A549 (cell line): ENCODE data around the gene GAREM1. TPM values are rescaled to one million over a fixed set of nuclear protein-coding genes. Genes with fewer than 3 reads are reported as not detected.

Experiments
- ATAC-seq, 2 experiments: fragments of 200-7000 bp in 1 of 2; fragments of >200 bp in 1 of 2; cut with Nextera tagmentation in 1 of 2; cut with Tn5 transposase in 1 of 2; 3 replicates each; pipeline versions ENCODE4 v1.8.0 to v1.9.1; 2018 to 2020; ENCODE audit warnings: mild to moderate bottlenecking in 1 of 2, moderate library complexity in 1 of 2
- CTCF ChIA-PET: fragments of 300-600 bp; sonication (Branson Sonifier 250); formaldehyde crosslinking; extraction: SDS; loops from one replicate; lab custom pipeline; 2021; ENCODE audit warnings: antibody characterized with exemption, inconsistent platforms; lab: Yijun Ruan, JAX
- POLR2A ChIA-PET: fragments of 350-600 bp; formaldehyde crosslinking; extraction: SDS; loops from one replicate; lab custom pipeline; 2021; ENCODE audit warnings: antibody characterized with exemption, inconsistent platforms; lab: Yijun Ruan, JAX
- DNase-seq, 2 experiments: peaks; one replicate each; pipeline versions ENCODE4 v3.0.0 to v3.0.0-alpha.2; 2011 to 2016; ENCODE audit warnings: low read depth in 1 of 2, low spot score in 1 of 2
- FAIRE-seq: peaks from 2 replicates; lab custom pipeline; 2011; peaks lifted over from hg19 to GRCh38; lab: Jason Lieb, UNC
- H3K27ac ChIP-seq, 2 experiments: fragments of >200 bp; sonication (Bioruptor Twin); formaldehyde crosslinking; 3 replicates each; pipeline ENCODE4 v1.5.1; 2016 to 2017
- H3K4me1 ChIP-seq: fragments of >200 bp; sonication (Bioruptor Twin); formaldehyde crosslinking; 3 replicates; pipeline ENCODE4 v1.6.1; 2016
- H3K4me2 ChIP-seq: fragments of >200 bp; sonication (Bioruptor Twin); formaldehyde crosslinking; 3 replicates; pipeline ENCODE4 v1.6.1; 2016
- H3K4me3 ChIP-seq: fragments of >200 bp; sonication (Bioruptor Twin); formaldehyde crosslinking; 3 replicates; pipeline ENCODE4 v1.5.1; 2016
- H3K9me3 ChIP-seq: fragments of >200 bp; sonication (Bioruptor Twin); formaldehyde crosslinking; 3 replicates; pipeline ENCODE4 v1.6.1; 2016
- BCL3 ChIP-seq: fragments of >200 bp; sonication (Bioruptor Twin); formaldehyde crosslinking; IDR thresholded peaks from 3 replicates; pipeline ENCODE4 v1.6.1; 2016
- BHLHE40 ChIP-seq: IDR thresholded peaks from 2 replicates; pipeline ENCODE4 v1.6.1; 2012; ENCODE audit warnings: low read depth, low read length, inconsistent platforms
- CBX2 ChIP-seq: fragments of 200-600 bp; sonication (generic); IDR thresholded peaks from 2 replicates; pipeline ENCODE4 v1.6.1; 2016; ENCODE audit warnings: low read depth, mild to moderate bottlenecking, borderline replicate concordance
- CEBPB ChIP-seq, 2 experiments: fragments of >200 bp in 1 of 2; sonication (Bioruptor Twin) in 1 of 2; formaldehyde crosslinking in 1 of 2; IDR thresholded peaks; 2 replicates each; pipeline ENCODE4 v1.6.1; 2012 to 2016
- EHF ChIP-seq: fragments of 250-450 bp; sonication (Bioruptor Pico); IDR thresholded peaks from 2 replicates; pipeline ENCODE4 v1.5.0; 2020; ENCODE audit warnings: mild to moderate bottlenecking
- ELK1 ChIP-seq: fragments of 150-350 bp; IDR thresholded peaks from 2 replicates; pipeline ENCODE4 v1.6.1; 2014; ENCODE audit warnings: low read depth, mild to moderate bottlenecking, low read length
- GATA3 ChIP-seq: IDR thresholded peaks from 2 replicates; pipeline ENCODE4 v1.6.1; 2012; ENCODE audit warnings: borderline replicate concordance
- HDAC2 ChIP-seq: fragments of 200-600 bp; sonication (generic); IDR thresholded peaks from 2 replicates; pipeline ENCODE4 v1.6.1; 2016
- JUN ChIP-seq, 2 experiments: fragments of >200 bp; sonication (Bioruptor Twin); formaldehyde crosslinking; IDR thresholded peaks; 2 replicates in 1 of 2; 3 replicates in 1 of 2; pipeline ENCODE4 v1.6.1; 2016 to 2017
- KDM1A ChIP-seq: fragments of 200-600 bp; sonication (generic); IDR thresholded peaks from 2 replicates; pipeline ENCODE4 v1.6.1; 2016; ENCODE audit warnings: low read depth, mild to moderate bottlenecking
- MAFK ChIP-seq: fragments of 450-650 bp; IDR thresholded peaks from 2 replicates; pipeline ENCODE4 v1.6.1; 2014; ENCODE audit not compliant: partially characterized antibody
- MAX ChIP-seq: IDR thresholded peaks from 2 replicates; pipeline ENCODE4 v1.6.1; 2012
- MYC ChIP-seq: IDR thresholded peaks from 2 replicates; pipeline ENCODE4 v1.6.1; 2012; ENCODE audit warnings: mild to moderate bottlenecking, inconsistent platforms, low read length, improper control_type of control experiment, borderline replicate concordance
- PBX3 ChIP-seq: IDR thresholded peaks from 2 replicates; pipeline ENCODE4 v1.6.1; 2012
- POLR2AphosphoS2 ChIP-seq: conservative IDR thresholded peaks from 2 replicates; pipeline ENCODE4 v1.6.1; 2012; ENCODE audit warnings: low read length, improper control_type of control experiment, inconsistent platforms
- REST ChIP-seq: fragments of 200-600 bp; sonication (generic); IDR thresholded peaks from 2 replicates; pipeline ENCODE4 v1.6.1; 2016; ENCODE audit warnings: antibody characterized with exemption, mild to moderate bottlenecking, moderate library complexity
- RFX5 ChIP-seq: fragments of 450-650 bp; IDR thresholded peaks from 2 replicates; pipeline ENCODE4 v1.7.1; 2014; ENCODE audit warnings: antibody characterized with exemption, mild to moderate bottlenecking, moderate library complexity
- RNF2 ChIP-seq: fragments of 200-600 bp; sonication (generic); IDR thresholded peaks from 2 replicates; pipeline ENCODE4 v1.6.1; 2016; ENCODE audit warnings: low read depth, mild to moderate bottlenecking, antibody characterized with exemption, moderate library complexity, borderline replicate concordance
- ZC3H11A ChIP-seq: fragments of 450-650 bp; IDR thresholded peaks from 2 replicates; pipeline ENCODE4 v1.6.1; 2014; ENCODE audit warnings: antibody characterized with exemption, mild to moderate bottlenecking
- ZFP36 ChIP-seq: fragments of 450-650 bp; IDR thresholded peaks from 2 replicates; pipeline ENCODE4 v1.6.1; 2014; ENCODE audit warnings: borderline replicate concordance; ENCODE audit not compliant: partially characterized antibody
- WGBS: methylation state at CpG from one replicate; pipeline ENCODE4 v1.1.6; 2017; ENCODE audit errors: missing lambda C conversion rate; 5-methylcytosine and 5-hydroxymethylcytosine counted together
- polyA plus RNA-seq, 4 experiments: library from polyadenylated mRNA; depleted of rRNA in 3 of 4; stranded (reverse); fragments of >200 nt; fragmentation: RNase III in 1 of 4; extraction: RNeasy Plus Mini Kit Qiagen cat#74134 plus additional on column Dnase treatment in 1 of 4; gene quantifications; 2 replicates in 3 of 4; 3 replicates in 1 of 4; pipeline ENCODE4 v1.2.3, GENCODE V29; 2011 to 2017

The GAREM1 gene
- polyA plus RNA-seq, 2 of the 4 experiments (the other 2 are of a cell fraction) = 1.3 to 5.0 TPM

- 0 out of 2 replicates have a peak, but pooled peaks have one; percentile 28 for TF ChIP-seq MYC
Observed at GRCh38 chr18:32383050-32383819, 87.4 kb downstream of the GAREM1 start (continued).

- no peak for TF ChIP-seq MAFK
- TF ChIP-seq RFX5 = no peak
- TF ChIP-seq KDM1A = no peak
- TF ChIP-seq ZC3H11A = no peak
- TF ChIP-seq JUN (IDR thresholded peaks at IDR 0.05) = no peak
- TF ChIP-seq HDAC2 = no peak
- TF ChIP-seq PBX3 = no peak
- no peak for TF ChIP-seq POLR2AphosphoS2
- TF ChIP-seq REST = no peak
- no peak for TF ChIP-seq ZFP36
- no peak for TF ChIP-seq CBX2
- TF ChIP-seq ELK1 = no peak
- TF ChIP-seq GATA3 = no peak
- no peak for TF ChIP-seq RNF2
- no peak for TF ChIP-seq CEBPB (IDR thresholded peaks at IDR 0.05)
- TF ChIP-seq EHF (CRISPR knock-in tag) = no peak
- no peak for TF ChIP-seq MAX
- no peak for TF ChIP-seq BHLHE40
- TF ChIP-seq BCL3 = no peak
- Histone ChIP-seq H3K9me3 (no peaks in the 10 kb centered on the region), H3K27ac (peak overlapping the region in 1 of 2 experiments; percentile 66; a peak in 3 of 6 replicates), H3K4me1 (peaks cover 44% of the 10 kb centered on the region), H3K4me2 (no peak overlapping the region; the same call in 2 of the 3 replicates), H3K4me3 (no peak overlapping the region)
- DNase-seq = no peak
- POLR2A ChIA-PET = no interaction called here
- CTCF ChIA-PET = no interaction called here
- WGBS = 94% methylated on average over 2 of the region's 2 CpGs
- FAIRE-seq = no peak
- no peak for ATAC-seq
Observed at GRCh38 chr18:32381761-32382160, 88.9 kb downstream of the GAREM1 start.
